H1 (cell line): ENCODE measurements around the gene TARBP2. TPM values are rescaled to one million over a fixed set of nuclear protein-coding genes. Genes with fewer than 3 reads are reported as not detected.
A peak's percentile ranks its signal among the peaks of the same experiment; 100 is the strongest.

Experiments
- ASH2L ChIP-seq: fragments of 200-600, 300-600 bp; sonication (generic); IDR thresholded peaks from one replicate; pipeline ENCODE4 v1.7.1; 2017; ENCODE audit warnings: low read length
- BACH1 ChIP-seq: IDR thresholded peaks from 2 replicates; pipeline ENCODE4 v1.6.1; 2012; ENCODE audit warnings: low read length, improper control_type of control experiment
- CHD2 ChIP-seq: IDR thresholded peaks from 2 replicates; pipeline ENCODE4 v1.6.1; 2012; ENCODE audit warnings: low read length, improper control_type of control experiment
- KDM1A ChIP-seq: fragments of 200-600, 300-600 bp; sonication (generic); IDR thresholded peaks from 2 replicates; pipeline ENCODE4 v1.7.1; 2016; ENCODE audit warnings: mild to moderate bottlenecking, low read length, borderline replicate concordance
- RBBP5 ChIP-seq: IDR thresholded peaks from 2 replicates; pipeline ENCODE4 v1.7.1; 2012; ENCODE audit warnings: low read depth, mild to moderate bottlenecking, inconsistent platforms, low read length, moderate library complexity, borderline replicate concordance
- SP1 ChIP-seq: IDR thresholded peaks from 2 replicates; pipeline ENCODE4 v1.6.1; 2011; ENCODE audit warnings: low read depth, low read length
- SP2 ChIP-seq: IDR thresholded peaks from 2 replicates; pipeline ENCODE4 v1.6.1; 2012; ENCODE audit warnings: mild to moderate bottlenecking, low read length, inconsistent platforms
- YY1 ChIP-seq: IDR thresholded peaks from 2 replicates; pipeline ENCODE4 v1.6.1; 2011; ENCODE audit warnings: low read depth, mild to moderate bottlenecking, low read length
- polyA plus RNA-seq, 7 experiments: library from polyadenylated mRNA; depleted of rRNA in 3 of 7; stranded (reverse) in 5 of 7; unstranded in 2 of 7; fragments of >200 nt in 5 of 7; fragments of 200-250 nt in 2 of 7; gene quantifications; 1 replicate in 5 of 7; 2 replicates in 1 of 7; 4 replicates in 1 of 7; pipeline versions ENCODE4 v1.2.1 to v1.2.3, GENCODE V29; 2011 to 2013; ENCODE audit warnings: missing spikeins in 2 of 7, mixed read lengths in 2 of 7
- total RNA-seq: library from RNA; stranded (reverse); fragmentation: NEBNext Ultra II Directional; extraction: Animal tissue kit (Norgen Biotek cat#: 25700); gene quantifications from 2 replicates; pipeline ENCODE4 v1.2.1, GENCODE V29; 2021

The TARBP2 gene
- total and polyA plus RNA-seq, 2 of the 8 experiments (the other 6 are each of a cell fraction or from before 2014, with no cell fraction given) = 69.9 to 122 TPM

DNA sequence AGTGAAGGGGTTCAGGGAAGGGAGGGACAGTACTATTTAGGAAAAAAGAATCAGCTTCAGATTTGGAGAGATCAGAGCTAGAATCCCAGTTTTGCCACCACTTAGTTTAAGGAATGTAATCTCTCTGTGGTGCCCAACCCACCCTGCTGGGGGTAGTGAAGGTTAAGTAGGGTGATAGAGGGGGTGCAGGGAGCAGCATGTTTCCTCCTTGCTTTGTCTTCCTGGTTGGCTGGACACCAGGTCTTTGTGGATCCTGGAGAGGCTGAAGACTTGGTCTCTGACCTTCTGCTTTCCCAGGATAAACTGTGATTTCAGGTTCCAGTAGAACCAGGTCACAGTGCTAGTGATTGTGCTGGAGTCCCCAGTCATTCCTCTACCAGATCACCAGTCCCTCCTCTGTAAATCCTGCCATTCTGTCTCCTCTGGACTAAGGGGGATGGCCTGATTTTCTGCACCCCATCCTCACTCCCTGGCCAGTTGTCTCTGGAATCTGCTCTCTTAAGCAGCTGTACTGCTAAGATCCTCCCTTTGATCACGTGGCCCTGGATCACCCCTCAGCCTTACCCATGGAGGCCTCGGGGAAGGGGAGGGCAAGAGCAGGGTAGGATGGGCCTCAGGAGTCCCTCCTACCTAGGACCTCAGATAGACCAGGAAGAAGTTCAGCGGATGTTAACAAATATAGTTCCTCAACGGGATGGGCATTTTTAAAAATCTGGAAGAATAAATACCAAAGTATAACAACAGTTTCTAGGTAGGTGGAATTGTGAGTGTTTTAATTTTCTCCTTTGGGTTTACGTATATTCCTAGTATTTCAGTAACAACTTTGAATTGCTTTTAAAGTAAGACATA, 5.0 kb upstream of the TARBP2 start (continued):
- peak; percentile 23 for TF ChIP-seq ASH2L
- TF ChIP-seq RBBP5 = no peak
- TF ChIP-seq SP1 = no peak
- no peak for TF ChIP-seq SP2
- TF ChIP-seq CHD2 = no peak
- TF ChIP-seq KDM1A = no peak
- no peak for TF ChIP-seq YY1
- TF ChIP-seq BACH1 = no peak
- TF ChIP-seq, all 59 proteins: peak for 5
